Parathyroid adenoma (tissue), 2 donors: ENCODE measurements around the gene IFFO2.
"Not testable (repeated sequence)": the region's sequence is repeated elsewhere in the genome, so short reads cannot be mapped to it uniquely, and the experiment has no call there.

Experiments
- H2AFZ ChIP-seq: fragments of 300-600 bp; sonication (generic); one replicate; pipeline ENCODE4 v1.7.0; 2017; ENCODE audit warnings: antibody characterized with exemption, mild to moderate bottlenecking
- H3K27ac ChIP-seq: fragments of 300-600 bp; sonication (generic); one replicate; pipeline ENCODE4 v1.7.0; 2017
- H3K27me3 ChIP-seq: fragments of 300-600 bp; sonication (generic); one replicate; pipeline ENCODE4 v1.7.0; 2017; ENCODE audit warnings: low read length; ENCODE audit not compliant: control insufficient read depth, insufficient read depth
- H3K36me3 ChIP-seq: fragments of 300-600 bp; sonication (generic); one replicate; pipeline ENCODE4 v1.7.0; 2017; ENCODE audit warnings: low read length; ENCODE audit not compliant: control insufficient read depth, insufficient read depth
- H3K4me1 ChIP-seq: fragments of 300-600 bp; sonication (generic); one replicate; pipeline ENCODE4 v1.7.0; 2017; ENCODE audit warnings: control low read depth
- H3K4me2 ChIP-seq: fragments of 300-600 bp; sonication (generic); one replicate; pipeline ENCODE4 v1.7.0; 2017; ENCODE audit warnings: low read length
- H3K4me3 ChIP-seq: fragments of 300-600 bp; sonication (generic); one replicate; pipeline ENCODE4 v1.7.0; 2017; ENCODE audit warnings: low read depth, low read length
- H3K79me2 ChIP-seq: fragments of 300-600 bp; sonication (generic); one replicate; pipeline ENCODE4 v1.7.0; 2017; ENCODE audit warnings: control low read depth
- H3K9ac ChIP-seq: fragments of 300-600 bp; sonication (generic); one replicate; pipeline ENCODE4 v1.7.0; 2017; ENCODE audit warnings: mild to moderate bottlenecking
- H3K9me3 ChIP-seq: fragments of 300-600 bp; sonication (generic); one replicate; pipeline ENCODE4 v1.7.0; 2017; ENCODE audit warnings: low read length; ENCODE audit not compliant: control insufficient read depth
- TF ChIP-seq, protein P1 (sequence below): fragments of 300-600 bp; sonication (generic); IDR thresholded peaks from one replicate; pipeline ENCODE4 v1.7.0; 2017; ENCODE audit warnings: antibody characterized with exemption, mild to moderate bottlenecking
- donor health status: primary hyperparathyroidism.

The IFFO2 gene

DNA sequence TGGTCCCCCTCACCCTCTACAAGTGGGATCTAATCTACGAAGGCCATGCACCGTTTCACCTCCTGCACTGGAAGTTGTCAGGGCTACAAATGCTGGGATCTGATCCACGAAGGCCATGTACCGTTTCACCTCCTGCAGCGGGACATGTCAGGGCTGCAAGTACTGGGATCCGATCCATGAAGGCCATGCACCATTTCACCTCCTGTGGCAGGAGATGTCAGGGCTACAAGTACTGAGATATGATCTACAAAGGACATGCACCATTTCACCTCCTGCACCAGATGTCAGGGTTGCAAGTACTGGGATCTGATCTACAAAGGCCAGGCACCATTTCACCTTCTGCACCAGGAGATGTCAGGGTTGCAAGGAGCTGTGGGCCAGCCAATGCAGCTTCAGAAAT, 61.2 kb downstream of the IFFO2 start:
- H3K79me2 ChIP-seq: no peaks in the 10 kb centered on the region
- no peaks in the 10 kb centered on the region for H3K36me3 ChIP-seq
- peak overlapping the region; percentile 11 for H3K27ac ChIP-seq
- H3K4me3 ChIP-seq: peak overlapping the region; percentile 12
- H3K9me3 ChIP-seq: no peaks in the 10 kb centered on the region
- peak overlapping the region; percentile 27 for H3K4me2 ChIP-seq
- no peak overlapping the region for H3K9ac ChIP-seq
- H3K4me1 ChIP-seq: peaks cover 12% of the 10 kb centered on the region
- H2AFZ ChIP-seq: no peak overlapping the region
- TF ChIP-seq, protein P1, sequence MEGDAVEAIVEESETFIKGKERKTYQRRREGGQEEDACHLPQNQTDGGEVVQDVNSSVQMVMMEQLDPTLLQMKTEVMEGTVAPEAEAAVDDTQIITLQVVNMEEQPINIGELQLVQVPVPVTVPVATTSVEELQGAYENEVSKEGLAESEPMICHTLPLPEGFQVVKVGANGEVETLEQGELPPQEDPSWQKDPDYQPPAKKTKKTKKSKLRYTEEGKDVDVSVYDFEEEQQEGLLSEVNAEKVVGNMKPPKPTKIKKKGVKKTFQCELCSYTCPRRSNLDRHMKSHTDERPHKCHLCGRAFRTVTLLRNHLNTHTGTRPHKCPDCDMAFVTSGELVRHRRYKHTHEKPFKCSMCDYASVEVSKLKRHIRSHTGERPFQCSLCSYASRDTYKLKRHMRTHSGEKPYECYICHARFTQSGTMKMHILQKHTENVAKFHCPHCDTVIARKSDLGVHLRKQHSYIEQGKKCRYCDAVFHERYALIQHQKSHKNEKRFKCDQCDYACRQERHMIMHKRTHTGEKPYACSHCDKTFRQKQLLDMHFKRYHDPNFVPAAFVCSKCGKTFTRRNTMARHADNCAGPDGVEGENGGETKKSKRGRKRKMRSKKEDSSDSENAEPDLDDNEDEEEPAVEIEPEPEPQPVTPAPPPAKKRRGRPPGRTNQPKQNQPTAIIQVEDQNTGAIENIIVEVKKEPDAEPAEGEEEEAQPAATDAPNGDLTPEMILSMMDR: no peak
- no peaks in the 10 kb centered on the region for H3K27me3 ChIP-seq

DNA sequence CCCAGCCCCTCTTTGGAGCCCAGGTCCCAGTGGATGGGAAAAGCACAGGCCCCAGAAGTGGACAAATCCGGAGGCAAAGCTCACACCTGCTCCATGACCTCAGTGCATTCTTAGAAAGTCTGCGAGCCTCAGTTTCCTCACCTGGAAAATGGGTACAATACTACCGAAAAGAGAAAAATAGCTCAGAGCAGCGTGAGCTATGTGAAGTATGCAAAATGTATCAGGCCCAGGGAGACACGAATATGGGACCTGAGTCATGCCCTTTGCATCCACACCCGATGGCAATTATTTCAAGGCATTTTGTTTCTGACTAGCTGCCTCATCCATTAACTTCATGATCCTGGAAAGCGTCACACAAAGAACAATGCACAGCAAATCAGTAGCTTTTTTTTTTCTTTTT, 63.4 kb downstream of the IFFO2 start:
- no peak overlapping the region for H3K9ac ChIP-seq
- H3K36me3 ChIP-seq: no peaks in the 10 kb centered on the region
- H3K9me3 ChIP-seq: no peaks in the 10 kb centered on the region
- H2AFZ ChIP-seq: no peak overlapping the region
- H3K4me3 ChIP-seq: no peak overlapping the region
- no peaks in the 10 kb centered on the region for H3K79me2 ChIP-seq
- no peak overlapping the region for H3K27ac ChIP-seq
- peaks cover 12% of the 10 kb centered on the region for H3K4me1 ChIP-seq
- TF ChIP-seq, protein P1: no peak
- no peaks in the 10 kb centered on the region for H3K27me3 ChIP-seq
- no peak overlapping the region for H3K4me2 ChIP-seq

DNA sequence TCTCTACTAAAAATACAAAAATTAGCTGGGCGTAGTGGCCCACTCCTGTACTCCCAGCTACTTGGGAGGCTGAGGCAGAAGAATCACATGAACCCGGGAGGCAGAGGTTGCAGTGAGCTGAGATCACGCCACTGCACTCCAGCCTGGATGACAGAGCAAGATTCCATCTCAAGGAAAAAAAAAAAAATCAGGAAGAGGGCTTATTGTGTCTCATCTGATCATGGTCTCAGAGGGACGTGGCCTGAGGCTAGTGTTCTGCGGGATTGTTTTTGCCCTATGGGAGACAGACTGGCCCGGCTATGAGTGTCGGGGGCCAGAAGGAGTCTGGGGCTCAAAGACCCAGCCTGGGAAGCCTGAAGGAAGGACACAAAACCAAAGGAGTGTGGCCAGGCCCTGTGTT, 64.6 kb downstream of the IFFO2 start:
- not testable (repeated sequence) for H3K4me2 ChIP-seq, H3K27me3 ChIP-seq, H3K79me2 ChIP-seq, H3K4me3 ChIP-seq, H3K36me3 ChIP-seq, H3K27ac ChIP-seq, H2AFZ ChIP-seq, H3K9me3 ChIP-seq, H3K9ac ChIP-seq
- H3K4me1 ChIP-seq: peaks cover 12% of the 10 kb centered on the region

DNA sequence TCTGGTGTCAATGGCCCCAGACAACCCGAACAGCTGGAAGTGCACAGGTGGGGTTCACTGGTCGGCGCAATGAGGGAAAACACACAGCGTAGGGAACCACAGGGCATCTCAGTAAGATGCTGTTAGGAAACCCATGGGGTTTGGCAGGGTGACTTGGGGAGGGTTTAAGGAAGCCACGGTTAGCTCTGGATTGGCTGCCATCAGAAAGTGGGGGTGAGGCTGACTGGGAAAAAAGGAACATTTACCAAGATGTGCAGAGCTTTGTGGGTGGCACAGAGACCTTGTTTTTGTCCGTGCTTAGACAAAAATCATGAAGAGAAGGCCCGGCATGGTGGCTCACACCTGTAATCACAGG, 65.1 kb downstream of the IFFO2 start:
- Histone ChIP-seq H3K36me3 (no peaks in the 10 kb centered on the region), H3K79me2 (no peaks in the 10 kb centered on the region), H3K27me3 (no peaks in the 10 kb centered on the region), H3K4me1 (peaks cover 12% of the 10 kb centered on the region), H3K9me3 (no peaks in the 10 kb centered on the region), H2AFZ (no peak overlapping the region), H3K9ac (no peak overlapping the region), H3K4me2 (no peak overlapping the region), H3K27ac (no peak overlapping the region), H3K4me3 (no peak overlapping the region)
- TF ChIP-seq, protein P1: no peak

DNA sequence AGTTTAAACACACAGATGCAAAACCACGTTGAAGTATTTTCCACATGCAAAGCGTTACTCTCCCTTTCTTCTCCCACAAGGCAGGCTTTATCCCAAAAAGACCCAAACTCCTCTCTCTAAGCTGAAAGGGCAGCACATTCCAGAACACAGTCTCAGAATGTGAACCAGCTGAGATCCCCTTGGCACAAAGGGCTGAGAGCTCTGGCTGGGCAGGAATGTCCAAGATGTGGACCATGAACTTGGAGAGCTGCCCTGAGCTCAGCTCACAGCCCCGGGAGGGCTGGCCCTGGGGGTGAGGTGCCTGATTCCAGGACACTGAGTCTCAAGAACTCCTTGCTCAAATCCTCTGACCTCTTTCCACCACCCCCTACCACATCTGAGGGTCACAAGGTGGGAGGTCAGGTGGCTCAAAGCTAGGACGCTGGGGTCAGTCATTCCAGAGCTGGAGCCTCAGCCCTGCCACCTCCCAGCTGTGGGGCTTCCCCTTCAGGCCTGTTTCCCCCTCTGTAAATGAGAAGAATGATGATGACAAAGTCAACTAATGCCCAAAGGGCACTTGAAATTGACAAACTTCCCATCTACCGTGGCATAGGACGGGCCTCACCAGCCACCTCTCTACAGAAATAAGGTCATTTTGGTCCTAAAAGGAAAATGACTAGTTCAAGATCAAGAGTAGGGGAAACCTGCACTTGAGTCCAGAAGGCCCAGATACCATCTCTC, 65.6 kb downstream of the IFFO2 start:
- Histone ChIP-seq H3K9me3 (no peaks in the 10 kb centered on the region), H3K4me3 (no peak overlapping the region), H3K4me2 (no peak overlapping the region), H3K27ac (no peak overlapping the region), H3K4me1 (peaks cover 8% of the 10 kb centered on the region), H3K27me3 (no peaks in the 10 kb centered on the region), H2AFZ (no peak overlapping the region), H3K79me2 (no peaks in the 10 kb centered on the region), H3K9ac (no peak overlapping the region), H3K36me3 (no peaks in the 10 kb centered on the region)
- TF ChIP-seq, protein P1: no peak
